ENCODE results near the gene MGAT4A.

The MGAT4A gene

GRCh38 chr2:98573426-98573825 is 157.5 kb downstream of the MGAT4A start:
- no peak for DNase-seq (ENCODE audit: low read depth in 2 of 2)

GRCh38 chr2:98572676-98573075 is 158.3 kb downstream of the MGAT4A start:
- no peak for DNase-seq (ENCODE audit: low read depth in 2 of 2)

GRCh38 chr2:98572211-98572610 is 158.7 kb downstream of the MGAT4A start:
- no peak for DNase-seq (ENCODE audit: low read depth in 2 of 2)

- no peak for DNase-seq (ENCODE audit: low read depth in 2 of 2)
These were observed 159.1 kb downstream of the MGAT4A start for GRCh38 chr2:98571796-98572195.

GRCh38 chr2:98571121-98571701 is 159.7 kb downstream of the MGAT4A start:
- DNase-seq (ENCODE audit: low read depth in 2 of 2): no peak

GRCh38 chr2:98570356-98570755 is 160.6 kb downstream of the MGAT4A start:
- no peak for DNase-seq (ENCODE audit: low read depth in 2 of 2)

GRCh38 chr2:98569915-98570314 is 161.0 kb downstream of the MGAT4A start:
- no peak for DNase-seq (ENCODE audit: low read depth in 2 of 2)

- peak; percentile 38 to 58 for DNase-seq (ENCODE audit: low read depth in 2 of 2)
These were observed 161.6 kb downstream of the MGAT4A start for GRCh38 chr2:98569197-98569793.
